CD8-positive, alpha-beta memory T cell (primary cell): ENCODE results near the gene KRTAP4-11. TPM values are rescaled to one million over a fixed set of nuclear protein-coding genes. Genes with fewer than 3 reads are reported as not detected.

Source experiments
- CTCF ChIA-PET: fragments of 350-600 bp; sonication (Branson Sonifier 250); formaldehyde crosslinking; loops from one replicate; lab custom pipeline; 2021; ENCODE audit warnings: antibody characterized with exemption; lab: Charles Lee
- POLR2A ChIA-PET: fragments of 350-600 bp; sonication (Branson Sonifier 250); formaldehyde crosslinking; loops from one replicate; lab custom pipeline; 2021; ENCODE audit warnings: antibody characterized with exemption; lab: Charles Lee
- DNase-seq, 5 donors: peaks; one replicate each; pipeline versions ENCODE4 v3.0.0 to v3.0.0-alpha.2; 2020 to 2022; ENCODE audit warnings: mixed read lengths in 1 of 5
- H3K27ac ChIP-seq: one replicate; pipeline ENCODE4 v1.7.0; 2013; ENCODE audit warnings: low read depth, mild to moderate bottlenecking, low read length, moderate library complexity
- H3K27me3 ChIP-seq: 2 replicates; pipeline ENCODE4 v1.7.0; 2013; ENCODE audit warnings: low read length, mild to moderate bottlenecking; ENCODE audit not compliant: insufficient read depth, poor library complexity, severe bottlenecking
- H3K36me3 ChIP-seq: 2 replicates; pipeline ENCODE4 v1.7.0; 2013; ENCODE audit warnings: mild to moderate bottlenecking, low read length, moderate library complexity; ENCODE audit not compliant: insufficient read depth
- H3K4me1 ChIP-seq: 2 replicates; pipeline ENCODE4 v1.7.0; 2013; ENCODE audit warnings: mild to moderate bottlenecking, low read length, moderate library complexity; ENCODE audit not compliant: insufficient read depth
- H3K4me3 ChIP-seq: 2 replicates; pipeline ENCODE4 v1.7.0; 2013; ENCODE audit warnings: mild to moderate bottlenecking, low read length
- H3K9me3 ChIP-seq: 2 replicates; pipeline ENCODE4 v1.7.0; 2013; ENCODE audit warnings: mild to moderate bottlenecking, low read length
- H3K27ac Mint-ChIP-seq, 8 donors: one replicate each; pipeline ENCODE4 v1.8.0; 2020 to 2021; ENCODE audit warnings: mixed read lengths in 8 of 8, mild to moderate bottlenecking in 6 of 8, inconsistent platforms in 3 of 8, moderate library complexity in 3 of 8
- H3K27me3 Mint-ChIP-seq, 2 donors: one replicate each; pipeline ENCODE4 v1.8.0; 2020 to 2021; ENCODE audit warnings: mixed read lengths in 2 of 2, mild to moderate bottlenecking in 1 of 2, moderate library complexity in 1 of 2
- H3K36me3 Mint-ChIP-seq, 3 donors: one replicate each; pipeline ENCODE4 v1.8.0; 2020 to 2021; ENCODE audit warnings: mixed read lengths in 3 of 3, inconsistent platforms in 1 of 3, mild to moderate bottlenecking in 1 of 3
- H3K4me1 Mint-ChIP-seq, 3 donors: one replicate each; pipeline ENCODE4 v1.8.0; 2020 to 2021; ENCODE audit warnings: mixed read lengths in 3 of 3, inconsistent platforms in 1 of 3, mild to moderate bottlenecking in 1 of 3
- H3K4me3 Mint-ChIP-seq, 7 donors: one replicate each; pipeline ENCODE4 v1.8.0; 2020 to 2021; ENCODE audit warnings: mixed read lengths in 7 of 7, mild to moderate bottlenecking in 6 of 7, moderate library complexity in 4 of 7, inconsistent platforms in 2 of 7
- H3K9me3 Mint-ChIP-seq, 5 donors: one replicate each; pipeline ENCODE4 v1.8.0; 2020 to 2022; ENCODE audit warnings: mixed read lengths in 5 of 5, mild to moderate bottlenecking in 3 of 5, moderate library complexity in 2 of 5, inconsistent platforms in 1 of 5
- polyA plus RNA-seq: library from polyadenylated mRNA; unstranded; fragments of 300-500 nt; fragmentation: Illumina TruSeq; gene quantifications from one replicate; pipeline ENCODE4 v1.2.3, GENCODE V29; 2021
- total RNA-seq, 2 experiments: library from RNA; stranded (reverse); gene quantifications; one replicate each; pipeline ENCODE4 v1.2.3, GENCODE V29; 2021

The KRTAP4-11 gene
- total and polyA plus RNA-seq, 3 experiments from 2014 or later = not detected

DNA sequence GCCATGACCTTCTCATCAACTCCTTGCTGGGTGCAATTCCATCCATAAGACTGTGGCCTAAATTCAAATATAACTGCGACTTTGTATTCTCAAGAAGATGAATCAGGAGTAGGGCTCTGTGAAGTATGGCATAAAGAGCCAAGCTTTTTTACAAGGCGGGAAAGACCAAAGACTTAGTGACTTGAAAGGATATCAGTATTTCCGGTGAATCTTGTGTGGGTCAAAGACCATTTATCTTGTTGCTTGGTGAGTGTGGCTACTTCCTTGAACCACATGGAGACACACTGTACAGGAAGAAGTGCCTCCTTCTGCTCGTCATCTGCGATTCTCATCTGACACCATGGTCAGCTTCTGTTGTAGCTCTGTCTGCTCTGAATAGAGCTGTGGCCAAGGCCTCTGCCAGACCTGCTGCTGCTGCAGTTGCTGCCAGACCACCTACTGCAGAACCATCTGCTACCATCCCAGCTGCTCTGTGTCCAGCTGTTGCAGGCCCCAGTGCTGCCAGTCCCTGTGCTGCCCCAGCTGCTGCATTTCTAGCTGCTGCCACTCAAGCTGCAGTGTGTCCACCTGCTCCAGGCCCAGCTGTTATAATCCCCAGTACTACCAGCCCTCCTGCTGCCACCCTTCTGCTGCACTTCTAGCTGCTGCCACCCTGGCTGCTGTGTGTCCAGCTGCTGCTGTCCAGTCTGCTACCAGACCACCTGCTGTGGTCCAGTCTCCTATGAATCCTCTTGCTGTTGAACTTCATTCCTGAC lies 46.4 kb downstream of the KRTAP4-11 start:
- H3K27ac ChIP-seq = no peak overlapping the region
- Mint-ChIP-seq H3K4me1 (peaks cover 0 to 2% (median 0%) of the 10 kb centered on the region in 3 donors), H3K27me3 (peaks cover 17 to 20% of the 10 kb centered on the region in 2 donors), H3K4me3 (no peak overlapping the region), H3K9me3 (no peaks in the 10 kb centered on the region), H3K36me3 (no peaks in the 10 kb centered on the region), H3K27ac (no peak overlapping the region)
- no peak for DNase-seq
- H3K4me1 ChIP-seq = no peaks in the 10 kb centered on the region
- no peaks in the 10 kb centered on the region for H3K36me3 ChIP-seq
- H3K4me3 ChIP-seq = no peak overlapping the region
- ChIA-PET CTCF (interaction anchor here (1.5 kb wide), 1 partner anchor 577 kb away, joined by 4 read pairs; no protein-coding TSS in a partner anchor), POLR2A (no interaction called here)
- H3K9me3 ChIP-seq = no peaks in the 10 kb centered on the region
- peaks cover 2% of the 10 kb centered on the region for H3K27me3 ChIP-seq

DNA sequence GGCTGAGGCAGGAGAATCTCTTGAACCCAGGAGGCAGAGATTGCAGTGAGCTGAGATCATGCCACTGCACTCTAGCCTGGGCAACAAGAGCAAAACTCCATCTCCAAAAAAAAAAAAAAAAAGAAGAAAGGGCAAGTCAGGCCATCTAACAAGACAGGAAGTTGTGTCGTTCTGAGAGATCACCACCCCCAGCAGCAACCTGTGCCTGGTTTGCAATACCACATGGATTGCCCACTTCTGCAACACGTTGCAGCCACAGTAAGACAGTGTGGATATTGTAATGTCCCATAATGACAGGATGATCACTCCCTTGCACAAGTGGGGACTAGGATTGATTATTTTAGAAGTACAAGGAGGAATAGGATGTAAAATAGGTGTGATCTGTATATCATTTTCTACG lies 49.1 kb downstream of the KRTAP4-11 start:
- Histone ChIP-seq H3K4me3 (no peak overlapping the region), H3K27me3 (no peaks in the 10 kb centered on the region), H3K4me1 (no peaks in the 10 kb centered on the region), H3K36me3 (no peaks in the 10 kb centered on the region), H3K9me3 (no peaks in the 10 kb centered on the region), H3K27ac (no peak overlapping the region)
- Mint-ChIP-seq H3K27me3 (peaks cover 8% of the 10 kb centered on the region in 2 donors), H3K27ac (no peak overlapping the region), H3K4me1 (peaks cover 0 to 2% (median 0%) of the 10 kb centered on the region in 3 donors), H3K9me3 (no peaks in the 10 kb centered on the region), H3K4me3 (no peak overlapping the region), H3K36me3 (no peaks in the 10 kb centered on the region)
- ChIA-PET POLR2A (no interaction called here), CTCF (no interaction called here)
- no peak for DNase-seq

DNA sequence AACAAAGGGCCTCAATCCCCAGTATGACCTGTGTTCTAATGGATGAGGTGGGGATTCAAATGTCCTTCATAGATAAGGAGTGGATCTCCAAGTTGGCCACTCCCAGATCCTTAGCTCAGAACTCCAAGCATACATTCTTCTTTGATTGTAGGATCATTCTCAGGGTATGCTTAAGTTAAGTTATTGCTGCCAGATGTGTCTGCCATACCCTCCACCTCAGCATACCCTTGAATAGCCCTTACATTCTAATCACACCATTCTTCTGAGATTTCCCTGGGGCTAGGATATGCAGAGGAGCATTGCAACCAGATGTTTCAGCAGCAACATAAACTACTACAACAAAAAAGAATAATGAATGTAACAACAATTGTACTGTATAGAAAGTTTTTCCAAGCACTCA lies 50.9 kb downstream of the KRTAP4-11 start:
- POLR2A ChIA-PET = no interaction called here
- Histone ChIP-seq H3K4me1 (no peaks in the 10 kb centered on the region), H3K4me3 (no peak overlapping the region), H3K27ac (no peak overlapping the region), H3K27me3 (no peaks in the 10 kb centered on the region), H3K9me3 (no peaks in the 10 kb centered on the region), H3K36me3 (no peaks in the 10 kb centered on the region)
- peaks cover 0 to 2% (median 0%) of the 10 kb centered on the region in 3 donors for H3K4me1 Mint-ChIP-seq
- H3K27me3 Mint-ChIP-seq = peaks cover 5 to 13% of the 10 kb centered on the region in 2 donors
- CTCF ChIA-PET = no interaction called here
- H3K9me3 Mint-ChIP-seq = no peaks in the 10 kb centered on the region
- no peak for DNase-seq
- no peak overlapping the region for H3K27ac Mint-ChIP-seq
- H3K36me3 Mint-ChIP-seq = no peaks in the 10 kb centered on the region
- no peak overlapping the region for H3K4me3 Mint-ChIP-seq

Other genes with a start within 250 kb of the KRTAP4-11 start
Only the 30 nearest of the 38 such genes appear.
- not detected for gene KRT40, start 134.0 kb downstream of the KRTAP4-11 start, total RNA-seq
- gene KRT40, start 134.0 kb downstream of the KRTAP4-11 start, polyA plus RNA-seq = not detected
- gene KRTAP3-3, start 124.2 kb downstream of the KRTAP4-11 start, total RNA-seq = not detected
- not detected for gene KRTAP3-3, start 124.2 kb downstream of the KRTAP4-11 start, polyA plus RNA-seq
- not detected for gene KRTAP3-2, start 118.5 kb downstream of the KRTAP4-11 start, total RNA-seq
- not detected for gene KRTAP3-2, start 118.5 kb downstream of the KRTAP4-11 start, polyA plus RNA-seq
- not detected for gene KRTAP3-1, start 109.2 kb downstream of the KRTAP4-11 start, total RNA-seq
- not detected for gene KRTAP3-1, start 109.2 kb downstream of the KRTAP4-11 start, polyA plus RNA-seq
- gene KRTAP1-5, start 91.2 kb downstream of the KRTAP4-11 start, total RNA-seq = not detected
- gene KRTAP1-5, start 91.2 kb downstream of the KRTAP4-11 start, polyA plus RNA-seq = not detected
- gene KRTAP1-4, start 88.2 kb downstream of the KRTAP4-11 start, total RNA-seq = not detected
- gene KRTAP1-4, start 88.2 kb downstream of the KRTAP4-11 start, polyA plus RNA-seq = not detected
- gene KRTAP1-3, start 83.5 kb downstream of the KRTAP4-11 start, total RNA-seq = not detected
- not detected for gene KRTAP1-3, start 83.5 kb downstream of the KRTAP4-11 start, polyA plus RNA-seq
- gene KRTAP1-1, start 76.9 kb downstream of the KRTAP4-11 start, total RNA-seq = not detected
- not detected for gene KRTAP1-1, start 76.9 kb downstream of the KRTAP4-11 start, polyA plus RNA-seq
- not detected for gene KRTAP2-1, start 71.1 kb downstream of the KRTAP4-11 start, total RNA-seq
- gene KRTAP2-1, start 71.1 kb downstream of the KRTAP4-11 start, polyA plus RNA-seq = not detected
- not detected for gene KRTAP2-2, start 63.1 kb downstream of the KRTAP4-11 start, total RNA-seq
- not detected for gene KRTAP2-2, start 63.1 kb downstream of the KRTAP4-11 start, polyA plus RNA-seq
- not detected for gene KRTAP2-3, start 58.3 kb downstream of the KRTAP4-11 start, total RNA-seq
- not detected for gene KRTAP2-3, start 58.3 kb downstream of the KRTAP4-11 start, polyA plus RNA-seq
- not detected for gene KRTAP2-4, start 52.5 kb downstream of the KRTAP4-11 start, total RNA-seq
- gene KRTAP2-4, start 52.5 kb downstream of the KRTAP4-11 start, polyA plus RNA-seq = not detected
- gene KRTAP4-7, start 34.2 kb downstream of the KRTAP4-11 start, total RNA-seq = not detected
- gene KRTAP4-7, start 34.2 kb downstream of the KRTAP4-11 start, polyA plus RNA-seq = not detected
- gene KRTAP4-8, start 20.2 kb downstream of the KRTAP4-11 start, total RNA-seq = not detected
- gene KRTAP4-8, start 20.2 kb downstream of the KRTAP4-11 start, polyA plus RNA-seq = not detected
- not detected for gene KRTAP4-16, start 16.2 kb downstream of the KRTAP4-11 start, total RNA-seq
- not detected for gene KRTAP4-16, start 16.2 kb downstream of the KRTAP4-11 start, polyA plus RNA-seq
- gene KRTAP4-9, start 13.0 kb downstream of the KRTAP4-11 start, total RNA-seq = not detected
- gene KRTAP4-9, start 13.0 kb downstream of the KRTAP4-11 start, polyA plus RNA-seq = not detected
- not detected for gene KRTAP4-12, start 5.8 kb upstream of the KRTAP4-11 start, total RNA-seq
- not detected for gene KRTAP4-12, start 5.8 kb upstream of the KRTAP4-11 start, polyA plus RNA-seq
- not detected for gene KRTAP4-6, start 22.2 kb upstream of the KRTAP4-11 start, total RNA-seq
- 0.35 TPM for gene KRTAP4-6, start 22.2 kb upstream of the KRTAP4-11 start, polyA plus RNA-seq
- not detected for gene KRTAP4-5, start 31.5 kb upstream of the KRTAP4-11 start, total RNA-seq
- gene KRTAP4-5, start 31.5 kb upstream of the KRTAP4-11 start, polyA plus RNA-seq = not detected
- gene KRTAP4-4, start 42.4 kb upstream of the KRTAP4-11 start, total RNA-seq = not detected
- not detected for gene KRTAP4-4, start 42.4 kb upstream of the KRTAP4-11 start, polyA plus RNA-seq
- not detected for gene KRTAP4-3, start 49.8 kb upstream of the KRTAP4-11 start, total RNA-seq
- not detected for gene KRTAP4-3, start 49.8 kb upstream of the KRTAP4-11 start, polyA plus RNA-seq
- gene KRTAP4-2, start 59.8 kb upstream of the KRTAP4-11 start, total RNA-seq = not detected
- gene KRTAP4-2, start 59.8 kb upstream of the KRTAP4-11 start, polyA plus RNA-seq = not detected
- gene KRTAP4-1, start 66.5 kb upstream of the KRTAP4-11 start, total RNA-seq = not detected
- not detected for gene KRTAP4-1, start 66.5 kb upstream of the KRTAP4-11 start, polyA plus RNA-seq
- gene KRTAP9-1, start 71.5 kb upstream of the KRTAP4-11 start, total RNA-seq = not detected
- gene KRTAP9-1, start 71.5 kb upstream of the KRTAP4-11 start, polyA plus RNA-seq = not detected
- not detected for gene KRTAP9-2, start 108.3 kb upstream of the KRTAP4-11 start, total RNA-seq
- not detected for gene KRTAP9-2, start 108.3 kb upstream of the KRTAP4-11 start, polyA plus RNA-seq
- not detected for gene KRTAP9-3, start 114.1 kb upstream of the KRTAP4-11 start, total RNA-seq
- gene KRTAP9-3, start 114.1 kb upstream of the KRTAP4-11 start, polyA plus RNA-seq = not detected
- gene KRTAP9-8, start 119.6 kb upstream of the KRTAP4-11 start, total RNA-seq = not detected
- gene KRTAP9-8, start 119.6 kb upstream of the KRTAP4-11 start, polyA plus RNA-seq = not detected
- not detected for gene KRTAP9-4, start 131.3 kb upstream of the KRTAP4-11 start, total RNA-seq
- gene KRTAP9-4, start 131.3 kb upstream of the KRTAP4-11 start, polyA plus RNA-seq = not detected
- not detected for gene KRTAP9-9, start 137.0 kb upstream of the KRTAP4-11 start, total RNA-seq
- gene KRTAP9-9, start 137.0 kb upstream of the KRTAP4-11 start, polyA plus RNA-seq = not detected
- gene KRTAP9-6, start 147.0 kb upstream of the KRTAP4-11 start, total RNA-seq = not detected
- gene KRTAP9-6, start 147.0 kb upstream of the KRTAP4-11 start, polyA plus RNA-seq = not detected